ENCODE measurements around the gene CORO2A.
A peak's percentile ranks its signal among the peaks of the same experiment; 100 is the strongest.

CORO2A gene

DNA sequence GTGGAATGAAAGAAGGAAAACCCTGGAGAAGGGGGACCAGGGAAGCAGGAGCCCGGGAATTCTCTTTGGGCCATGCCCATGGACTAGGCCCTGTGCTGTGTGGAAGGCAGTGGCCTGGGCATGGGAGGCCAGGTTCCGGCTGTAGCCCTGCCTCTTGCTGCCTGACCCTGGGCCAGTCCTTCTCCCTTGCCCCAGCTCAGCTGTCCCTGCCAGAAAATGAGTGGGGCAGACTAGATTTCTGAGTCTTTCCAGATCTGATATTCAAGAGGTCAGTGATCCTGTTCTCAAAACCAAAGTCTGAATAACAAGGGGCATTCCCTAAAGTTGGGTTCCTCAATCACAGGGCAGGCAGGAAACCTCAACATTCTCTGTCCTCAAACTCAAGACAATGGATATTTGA, 24.8 kb upstream of the CORO2A start:
- ChIA-PET CTCF (interaction anchor here (0.8 to 10.8 kb wide), 5 partner anchors 10 to 143 kb away, joined by 3 to 119 read pairs (median 4); partner anchors contain the start of gene TBC1D2), POLR2A (no interaction called here)
- no peak overlapping the region for H3K4me3 ChIP-seq (ENCODE audit: low read depth, low read length)
- TF ChIP-seq, protein P1, sequence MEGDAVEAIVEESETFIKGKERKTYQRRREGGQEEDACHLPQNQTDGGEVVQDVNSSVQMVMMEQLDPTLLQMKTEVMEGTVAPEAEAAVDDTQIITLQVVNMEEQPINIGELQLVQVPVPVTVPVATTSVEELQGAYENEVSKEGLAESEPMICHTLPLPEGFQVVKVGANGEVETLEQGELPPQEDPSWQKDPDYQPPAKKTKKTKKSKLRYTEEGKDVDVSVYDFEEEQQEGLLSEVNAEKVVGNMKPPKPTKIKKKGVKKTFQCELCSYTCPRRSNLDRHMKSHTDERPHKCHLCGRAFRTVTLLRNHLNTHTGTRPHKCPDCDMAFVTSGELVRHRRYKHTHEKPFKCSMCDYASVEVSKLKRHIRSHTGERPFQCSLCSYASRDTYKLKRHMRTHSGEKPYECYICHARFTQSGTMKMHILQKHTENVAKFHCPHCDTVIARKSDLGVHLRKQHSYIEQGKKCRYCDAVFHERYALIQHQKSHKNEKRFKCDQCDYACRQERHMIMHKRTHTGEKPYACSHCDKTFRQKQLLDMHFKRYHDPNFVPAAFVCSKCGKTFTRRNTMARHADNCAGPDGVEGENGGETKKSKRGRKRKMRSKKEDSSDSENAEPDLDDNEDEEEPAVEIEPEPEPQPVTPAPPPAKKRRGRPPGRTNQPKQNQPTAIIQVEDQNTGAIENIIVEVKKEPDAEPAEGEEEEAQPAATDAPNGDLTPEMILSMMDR (IDR thresholded peaks at IDR 0.05; ENCODE audit: insufficient read depth, low read length, missing control alignments) = no peak
- DNase-seq (ENCODE audit: low read depth, low spot score) = no peak

DNA sequence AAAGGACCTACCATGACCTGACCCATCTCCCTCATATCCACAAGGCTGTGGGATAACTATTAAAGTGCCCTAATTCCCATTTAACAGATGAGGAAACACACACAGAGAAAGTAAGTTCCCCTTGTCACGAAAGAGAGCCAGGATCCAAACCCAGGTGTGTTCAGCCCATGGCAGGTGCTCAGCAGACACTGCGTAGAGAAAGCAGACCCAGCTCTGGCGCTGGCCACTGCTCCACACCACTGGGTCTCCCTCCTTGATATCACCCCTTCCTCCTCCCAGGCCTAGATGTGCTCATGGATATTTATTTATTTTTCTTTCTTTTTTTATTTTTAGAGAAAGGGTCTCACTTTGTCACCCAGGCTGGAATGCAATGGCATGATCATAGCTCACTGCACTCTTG, 24.0 kb upstream of the CORO2A start:
- TF ChIP-seq, protein P1 (IDR thresholded peaks at IDR 0.05; ENCODE audit: insufficient read depth, low read length, missing control alignments) = no peak
- H3K4me3 ChIP-seq (ENCODE audit: low read depth, low read length) = no peak overlapping the region
- ChIA-PET POLR2A (no interaction called here), CTCF (interaction anchor here (1.0 to 10.8 kb wide), 3 partner anchors 9 to 142 kb away, joined by 3 to 119 read pairs (median 4); no protein-coding TSS in a partner anchor)
- DNase-seq (ENCODE audit: low read depth, low spot score) = no peak

DNA sequence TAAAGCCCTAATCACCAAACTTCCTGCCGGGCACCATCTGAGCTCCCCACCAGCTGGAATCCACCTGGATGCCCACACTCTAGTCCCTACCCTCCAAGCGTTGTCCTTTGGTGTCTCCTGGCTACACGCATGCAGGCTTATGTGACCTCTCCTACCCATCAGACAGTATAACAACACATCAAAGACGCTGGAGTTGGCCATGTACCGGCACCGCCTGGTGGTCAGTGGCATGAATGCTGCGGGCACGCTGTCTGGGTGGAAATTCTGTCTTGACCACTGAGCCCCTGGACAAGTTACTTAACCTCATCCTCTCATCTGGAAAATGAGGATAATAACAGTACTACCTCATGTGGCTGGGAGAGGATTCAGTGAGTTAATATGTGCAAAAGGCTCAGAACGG, 23.4 kb upstream of the CORO2A start:
- H3K4me3 ChIP-seq (ENCODE audit: low read depth, low read length) = no peak overlapping the region
- DNase-seq (ENCODE audit: low read depth, low spot score) = no peak
- POLR2A ChIA-PET = no interaction called here
- TF ChIP-seq, protein P1 (IDR thresholded peaks at IDR 0.05; ENCODE audit: insufficient read depth, low read length, missing control alignments) = peak; percentile 46
- CTCF ChIA-PET = interaction anchor here (1.8 to 10.8 kb wide), 2 partner anchors 9 to 40 kb away, joined by 5 to 119 read pairs; partner anchors contain the start of gene TBC1D2

DNA sequence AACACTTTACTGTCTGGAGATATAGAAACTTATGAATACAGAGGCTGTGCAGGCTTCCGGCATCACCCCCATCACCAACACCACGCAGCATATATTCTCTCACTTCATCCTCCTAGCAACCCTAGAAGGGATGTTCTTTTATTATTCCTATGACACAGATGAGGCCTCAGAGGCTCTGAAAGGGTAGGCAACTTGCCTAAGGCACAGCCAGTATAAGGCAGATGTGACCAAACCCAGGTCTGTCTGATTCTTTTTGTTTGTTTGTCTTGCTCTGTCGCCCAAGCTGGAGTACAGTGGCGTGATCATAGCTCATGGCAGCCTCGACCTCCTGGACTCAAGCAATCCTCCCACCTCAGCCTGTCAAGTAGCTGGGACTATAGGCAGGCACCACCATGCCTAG, 22.8 kb upstream of the CORO2A start:
- POLR2A ChIA-PET = no interaction called here
- no peak for DNase-seq (ENCODE audit: low read depth, low spot score)
- TF ChIP-seq, protein P1 (IDR thresholded peaks at IDR 0.05; ENCODE audit: insufficient read depth, low read length, missing control alignments) = no peak
- H3K4me3 ChIP-seq (ENCODE audit: low read depth, low read length) = no peak overlapping the region
- CTCF ChIA-PET = interaction anchor here (1.6 to 10.8 kb wide), 3 partner anchors 8 to 48 kb away, joined by 3 to 119 read pairs (median 5); partner anchors contain the start of gene TBC1D2

DNA sequence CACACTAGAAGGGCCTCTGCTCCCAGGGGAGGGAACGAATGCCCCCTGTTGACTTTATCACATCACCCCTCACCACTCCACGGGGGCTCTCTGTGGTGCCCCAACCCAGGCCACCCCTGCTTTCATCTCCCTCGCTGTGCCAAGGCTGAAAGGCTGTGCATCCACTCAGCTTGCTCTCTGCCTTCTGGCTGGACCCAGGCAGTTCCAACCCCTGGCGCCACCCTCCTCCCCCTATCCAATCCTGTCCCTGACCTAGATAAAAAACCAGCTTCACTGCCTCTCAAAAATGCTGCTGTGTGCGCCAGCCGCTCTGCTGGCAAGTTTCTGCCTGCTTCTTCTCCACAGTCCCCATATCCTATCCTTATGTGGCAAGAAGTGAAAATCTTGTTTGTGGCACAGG, 22.4 kb upstream of the CORO2A start:
- POLR2A ChIA-PET = interaction anchor here (0.7 kb wide), 1 partner anchor 8 kb away, joined by 3 read pairs; no protein-coding TSS in a partner anchor
- no peak overlapping the region for H3K4me3 ChIP-seq (ENCODE audit: low read depth, low read length)

DNA sequence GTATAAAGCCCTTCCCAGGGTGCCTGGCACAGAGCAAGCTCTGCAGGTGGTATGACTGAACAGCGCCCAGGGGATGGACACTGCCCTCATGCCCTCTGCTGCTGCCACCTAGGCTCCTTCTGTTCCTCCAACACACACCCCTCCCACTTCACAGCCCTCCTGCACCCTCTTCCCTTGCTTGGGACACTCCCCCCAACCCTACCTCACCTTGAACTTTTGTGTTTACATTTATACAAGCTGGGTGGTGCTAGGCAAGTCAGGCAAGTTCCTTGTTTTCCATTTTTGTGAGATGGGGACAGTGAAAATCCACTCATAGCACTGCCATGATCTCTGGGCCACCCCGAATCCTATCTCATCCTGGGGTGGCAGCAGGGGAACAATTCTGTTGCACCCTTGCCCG, 18.8 kb upstream of the CORO2A start:
- ChIA-PET CTCF (interaction anchor here (1.1 to 11.3 kb wide), 5 partner anchors 9 to 53 kb away, joined by 3 to 157 read pairs (median 115); partner anchors contain the start of gene TBC1D2), POLR2A (interaction anchor here (1.5 kb wide), 1 partner anchor 12 kb away, joined by 6 read pairs; no protein-coding TSS in a partner anchor)
- H3K4me3 ChIP-seq (ENCODE audit: low read depth, low read length) = no peak overlapping the region
- DNase-seq (ENCODE audit: low read depth, low spot score) = no peak
- TF ChIP-seq, protein P1 (IDR thresholded peaks at IDR 0.05; ENCODE audit: insufficient read depth, low read length, missing control alignments) = no peak

More for the DNA sequence above, 22.4 kb upstream of the CORO2A start:
- DNase-seq (ENCODE audit: low read depth, low spot score) = no peak
- TF ChIP-seq, protein P1 (IDR thresholded peaks at IDR 0.05; ENCODE audit: insufficient read depth, low read length, missing control alignments) = no peak
- CTCF ChIA-PET = interaction anchor here (0.7 to 10.8 kb wide), 4 partner anchors 8 to 48 kb away, joined by 3 to 119 read pairs (median 4); partner anchors contain the start of gene TBC1D2
